Activated CD8-positive, alpha-beta memory T cell treated with anti-CD3 and anti-CD28 coated beads, Interleukin-2, amount 50 U/mL, for 4 hours (primary cell): ENCODE measurements around the gene GET4.
"Not testable (repeated sequence)": the region's sequence is repeated elsewhere in the genome, so short reads cannot be mapped to it uniquely, and the experiment has no call there.

ENCODE experiments used
- DNase-seq: peaks from one replicate; pipeline ENCODE4 v3.0.0-alpha.2; 2020

The GET4 gene

GRCh38 chr7:871900-872537, 4.3 kb upstream of the GET4 start:
- no peak for DNase-seq

GRCh38 chr7:872685-873084, 3.7 kb upstream of the GET4 start:
- DNase-seq: not testable (repeated sequence)

- peak; percentile 69 for DNase-seq
Measured at GRCh38 chr7:873367-874002, 2.9 kb upstream of the GET4 start.

GRCh38 chr7:874031-874749, 2.2 kb upstream of the GET4 start:
- no peak for DNase-seq

DNA sequence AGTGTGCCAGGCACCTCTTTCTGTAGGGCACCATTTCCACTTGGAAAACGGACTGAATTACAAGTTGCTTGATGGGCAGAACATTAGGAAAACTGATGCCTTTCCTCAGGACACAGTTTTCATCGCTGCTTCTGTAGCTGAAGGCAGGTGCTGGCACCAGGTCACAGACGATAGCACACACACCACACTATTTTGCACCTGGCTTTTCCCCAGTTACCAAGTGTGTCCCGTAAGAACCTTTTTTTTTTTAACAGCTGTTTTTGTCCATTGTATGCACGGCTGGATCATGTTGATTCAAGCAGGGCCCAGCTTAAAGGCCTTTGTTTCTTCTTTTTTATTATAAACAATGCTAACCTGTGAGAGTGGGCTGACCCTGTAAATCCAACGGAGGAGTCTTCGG, 1.3 kb upstream of the GET4 start:
- DNase-seq: no peak

- DNase-seq: no peak
Measured at GRCh38 chr7:875476-876076, 778 bp upstream of the GET4 start.

- DNase-seq: peak; percentile 34
Measured at GRCh38 chr7:876972-877311, 588 bp downstream of the GET4 start.

GRCh38 chr7:877312-878232, 1.2 kb downstream of the GET4 start:
- DNase-seq: no peak

GRCh38 chr7:879093-879492, 2.7 kb downstream of the GET4 start:
- no peak for DNase-seq

DNA sequence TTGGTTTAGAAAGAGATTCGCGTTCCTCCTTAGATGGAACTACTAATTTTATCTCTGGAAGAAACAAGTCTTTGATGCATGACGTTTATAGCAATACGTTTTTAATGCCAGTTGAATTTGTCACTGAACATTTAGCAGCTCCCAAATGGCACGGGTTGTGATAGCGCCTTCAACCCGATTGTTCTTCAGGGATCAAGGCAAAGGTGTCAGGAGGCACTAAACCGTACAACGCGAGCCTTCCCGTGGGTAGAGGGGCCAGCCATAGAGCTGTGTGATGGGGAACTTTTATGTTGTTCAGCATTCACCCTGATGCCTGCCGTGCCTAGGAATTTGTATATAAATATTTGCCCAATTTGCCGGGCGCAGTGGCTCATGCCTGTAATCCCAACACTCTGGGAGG, 3.4 kb downstream of the GET4 start:
- no peak for DNase-seq

DNA sequence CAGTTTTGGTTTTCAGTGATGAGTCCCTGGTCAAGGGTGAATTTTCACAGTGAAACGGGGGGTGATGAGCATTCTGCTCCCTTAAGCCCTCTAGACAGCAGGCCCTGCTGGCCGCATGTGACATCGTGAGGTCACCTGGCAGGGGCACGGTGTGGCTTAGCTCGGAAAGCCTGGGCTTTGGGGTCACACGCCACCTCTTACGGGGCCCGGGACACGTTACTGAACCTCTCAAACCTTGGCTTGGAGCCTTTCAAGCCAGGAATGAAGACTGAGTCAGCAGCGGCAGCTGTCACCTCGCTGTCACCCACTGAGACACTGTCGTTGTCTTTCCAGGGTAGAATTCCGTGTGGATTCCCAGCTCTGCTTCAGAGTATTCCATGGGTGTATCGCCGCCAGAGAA, 4.1 kb downstream of the GET4 start:
- no peak for DNase-seq

- no peak for DNase-seq
Measured at GRCh38 chr7:881441-882234, 5.3 kb downstream of the GET4 start.

DNA sequence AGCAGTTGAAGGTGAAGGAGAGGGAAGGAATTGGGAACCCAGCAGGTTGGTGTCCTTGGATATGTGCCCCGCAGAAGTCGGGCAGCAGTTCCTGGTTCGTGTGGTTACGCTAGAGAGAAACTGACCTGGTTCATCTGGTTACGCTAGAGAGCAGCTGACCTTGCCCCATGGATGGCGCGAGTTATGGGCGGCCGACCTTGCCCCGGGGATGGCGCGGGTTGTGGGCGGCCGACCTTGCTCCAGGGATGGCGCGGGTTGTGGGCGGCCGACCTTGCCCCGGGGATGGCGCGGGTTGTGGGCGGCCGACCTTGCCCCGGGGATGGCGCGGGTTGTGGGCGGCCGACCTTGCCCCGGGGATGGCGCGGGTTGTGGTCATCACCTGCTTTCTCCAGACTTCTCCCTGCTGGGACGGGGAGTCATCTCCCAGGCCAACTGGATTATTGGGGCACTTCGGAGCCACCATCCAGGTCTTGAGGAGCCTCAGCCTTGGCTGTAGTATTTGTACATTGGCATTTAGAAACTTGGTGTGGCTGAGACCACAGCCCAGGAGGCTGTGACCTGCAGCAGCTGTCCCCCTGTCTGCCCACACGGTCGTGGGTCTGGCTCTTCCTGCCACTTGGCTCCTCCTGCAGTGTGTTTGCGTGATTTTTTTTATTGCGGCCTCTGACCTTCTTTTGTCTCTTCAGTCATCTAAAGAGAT, 6.1 kb downstream of the GET4 start:
- DNase-seq: no peak

GRCh38 chr7:883055-884021, 7.0 kb downstream of the GET4 start:
- DNase-seq: no peak

DNA sequence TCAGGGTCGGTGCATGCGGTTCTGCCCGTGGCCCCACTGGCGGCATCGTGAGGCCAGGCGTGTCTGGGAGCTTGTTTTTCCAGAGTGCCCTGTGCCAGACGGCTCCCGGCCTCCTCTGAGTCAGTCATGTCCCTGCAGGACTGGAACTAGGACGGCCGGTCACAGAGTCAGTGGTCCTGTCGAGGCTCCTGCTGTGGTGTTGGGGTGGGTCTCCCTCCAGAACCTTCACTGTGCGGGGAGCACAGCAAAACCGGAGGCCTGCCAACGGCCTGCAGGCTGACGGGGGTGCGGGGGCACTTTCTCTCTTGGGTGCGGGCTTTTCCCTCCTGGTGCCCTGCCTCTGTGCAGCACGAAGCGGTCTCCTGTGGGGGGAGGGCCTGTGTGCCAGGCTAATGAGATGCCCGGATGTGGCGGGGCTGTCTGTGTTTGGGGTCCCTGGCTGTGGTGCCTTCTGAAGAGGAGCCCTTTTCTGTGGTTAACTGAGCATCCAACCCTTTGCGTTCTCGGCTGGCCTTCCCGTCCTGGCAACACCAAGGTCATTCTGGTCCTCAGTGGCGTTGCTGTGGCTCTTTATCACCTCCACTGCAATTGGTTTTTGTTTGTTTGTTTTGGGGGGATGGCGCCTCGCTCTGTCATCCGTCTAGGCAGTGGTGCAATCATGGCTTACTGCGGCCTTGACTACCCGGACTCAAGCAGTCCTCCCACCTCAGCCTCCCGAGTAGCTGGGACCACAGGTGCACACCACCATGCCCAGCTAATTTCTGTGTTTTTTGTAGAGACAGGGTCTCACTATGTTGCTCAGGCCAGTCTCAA, 8.0 kb downstream of the GET4 start:
- DNase-seq: no peak

- no peak for DNase-seq
Measured at GRCh38 chr7:885261-885892, 9.0 kb downstream of the GET4 start.

GRCh38 chr7:885893-886625, 9.7 kb downstream of the GET4 start:
- DNase-seq: no peak
